HG03039 (cell line): ENCODE results near the gene ARMH1.

Experiments used
- ATAC-seq: cut with Tn5 transposase; IDR thresholded peaks from one replicate; pipeline ENCODE4 v1.9.1; 2021; ENCODE audit warnings: mild to moderate bottlenecking, moderate library complexity; ENCODE audit not compliant: unreplicated experiment

Gene ARMH1

DNA sequence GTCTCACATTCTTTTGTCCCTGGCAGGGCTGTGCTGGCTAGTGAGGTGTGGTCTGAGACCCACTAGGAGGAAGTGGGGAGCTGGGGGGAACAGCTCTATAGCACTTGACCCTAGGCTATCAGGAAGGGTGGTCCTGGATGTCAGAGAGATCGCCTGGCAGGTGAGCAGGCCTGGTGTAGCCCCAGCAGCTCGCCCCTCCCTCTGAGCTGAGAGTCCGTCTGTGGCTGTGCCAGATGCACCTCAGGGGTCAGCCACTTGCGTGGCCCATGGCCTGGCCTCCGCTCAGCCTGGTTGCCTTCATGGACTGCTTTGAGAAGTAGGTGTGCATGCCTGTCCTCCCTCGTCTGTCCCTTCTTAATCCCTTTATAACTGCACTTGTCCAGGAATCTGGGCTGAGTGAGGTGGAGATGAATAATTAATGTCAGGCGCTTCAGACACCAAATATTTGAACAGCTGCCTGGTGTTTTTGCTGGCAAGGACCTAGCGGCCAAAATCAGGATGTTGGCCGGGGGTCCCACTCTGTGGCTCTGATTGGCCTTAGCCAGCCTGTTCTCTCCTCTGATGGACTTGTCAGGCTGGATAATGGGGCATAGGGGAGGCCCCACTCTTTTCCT is 30.7 kb upstream of the ARMH1 start:
- ATAC-seq = no peak

DNA sequence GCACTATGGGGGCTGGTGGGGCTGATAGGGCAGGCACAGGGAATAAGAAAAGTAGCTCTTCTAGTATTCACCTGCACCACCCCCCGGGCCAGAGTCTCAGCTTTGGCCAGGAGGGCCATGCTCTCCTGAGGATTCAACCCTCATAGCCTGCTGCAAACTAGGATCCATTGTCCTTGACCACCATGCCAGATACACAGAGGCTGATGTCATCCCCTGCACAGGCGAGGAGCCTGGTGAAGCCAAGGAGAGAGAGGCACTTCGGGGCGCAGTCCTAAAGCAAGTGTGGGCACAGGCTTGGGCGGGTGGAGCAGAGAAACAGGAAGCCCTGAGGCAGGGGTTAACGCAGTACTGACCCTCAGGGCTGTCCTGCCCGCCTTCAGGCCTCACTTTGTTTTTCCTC is 29.7 kb upstream of the ARMH1 start:
- no peak for ATAC-seq

DNA sequence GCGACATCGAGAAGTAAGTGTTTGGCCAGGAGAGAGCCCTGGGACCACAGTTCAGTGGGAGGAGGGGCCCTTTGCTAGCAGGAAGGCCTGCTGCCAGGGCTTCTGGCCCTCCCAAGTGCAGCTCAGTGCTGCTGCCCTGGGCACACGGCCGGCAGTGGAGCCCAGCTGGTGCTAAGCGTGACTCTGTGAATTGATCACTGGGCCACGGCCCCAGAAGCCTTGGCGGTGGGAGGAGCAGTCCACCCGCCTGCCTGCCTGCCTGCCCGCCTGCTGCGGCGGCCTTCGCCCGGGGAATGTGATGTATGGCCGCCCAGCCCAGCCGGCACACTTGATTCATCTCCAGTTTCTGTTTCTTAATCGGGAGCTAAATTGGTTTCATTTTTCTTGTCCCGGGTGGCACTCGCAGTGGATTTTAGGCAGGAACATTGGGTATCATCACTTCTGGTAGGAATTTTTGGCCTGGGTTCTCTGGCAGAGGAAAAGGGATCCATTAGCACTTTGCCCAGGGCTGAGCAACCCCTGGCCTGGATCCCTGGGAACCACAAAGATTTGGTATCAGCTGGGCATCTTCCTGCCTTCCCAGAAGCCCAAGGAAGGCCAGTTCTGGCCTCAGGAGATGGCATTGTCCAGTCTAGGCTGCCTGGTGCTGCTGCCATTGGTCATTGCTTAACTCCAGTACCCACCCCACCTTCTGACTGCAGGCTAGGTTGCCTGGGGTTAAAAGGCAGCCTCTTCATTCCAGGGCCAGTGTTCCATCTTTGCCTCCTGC is 28.9 kb upstream of the ARMH1 start:
- ATAC-seq = no peak

DNA sequence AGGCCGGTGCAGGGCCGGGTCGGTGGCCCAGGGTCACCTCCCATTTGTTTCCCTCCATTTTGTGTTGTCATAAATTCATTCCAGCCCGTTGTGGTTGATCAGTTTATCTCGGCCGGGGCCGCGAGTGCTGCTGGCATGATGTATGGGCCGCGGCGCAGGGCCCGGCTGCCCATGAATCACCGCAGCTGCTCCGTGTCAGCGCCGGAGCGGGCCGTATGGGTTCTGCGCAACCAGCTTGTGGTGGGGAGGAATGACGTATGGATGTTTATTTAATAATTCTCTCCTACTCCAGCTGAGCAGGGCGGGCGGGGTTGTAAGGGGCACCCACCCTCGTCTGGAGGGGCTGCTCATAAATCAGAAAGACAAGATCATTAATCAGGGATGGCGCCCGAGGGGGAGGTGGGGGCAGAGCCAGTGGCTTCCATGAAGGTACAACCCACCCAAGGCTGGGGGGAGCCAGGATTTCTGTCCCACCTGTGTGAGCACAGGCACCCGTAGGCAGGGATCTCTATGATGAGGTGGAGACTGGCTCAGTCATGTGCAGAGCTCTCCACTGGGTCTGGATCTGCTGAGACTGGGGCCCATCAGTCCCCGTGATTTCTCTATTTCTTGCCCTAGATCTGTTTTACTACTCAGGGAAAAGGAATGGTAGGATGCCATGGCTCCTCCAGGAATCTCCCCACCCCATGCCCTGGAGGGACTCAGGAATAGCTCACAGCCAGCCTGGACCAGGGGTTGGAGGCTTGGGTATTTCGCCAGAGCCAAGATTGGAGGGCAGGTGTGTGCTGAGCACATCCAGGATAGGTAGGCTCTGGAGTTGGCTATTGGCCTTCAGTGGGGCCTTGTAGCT is 28.0 kb upstream of the ARMH1 start:
- ATAC-seq = no peak

DNA sequence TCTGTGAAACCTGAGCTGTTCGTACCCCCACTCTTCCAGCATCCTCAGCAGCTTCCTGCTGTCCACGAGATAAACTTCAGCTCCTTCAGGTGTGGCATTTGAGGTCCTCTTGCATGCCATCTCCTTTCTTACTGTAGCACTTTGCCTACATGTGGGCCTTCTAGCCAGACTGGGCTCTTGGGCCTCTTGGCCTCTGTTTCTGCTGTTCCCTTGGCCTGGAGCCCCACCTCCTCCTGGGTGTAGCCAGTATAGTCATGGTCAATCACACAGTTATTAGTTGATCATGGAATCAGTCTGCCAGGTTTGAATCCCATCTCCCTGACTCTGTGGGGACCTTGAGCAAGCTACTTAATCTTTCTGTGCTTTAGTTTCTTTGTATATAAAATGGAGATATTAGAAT is 26.6 kb upstream of the ARMH1 start:
- ATAC-seq = no peak

DNA sequence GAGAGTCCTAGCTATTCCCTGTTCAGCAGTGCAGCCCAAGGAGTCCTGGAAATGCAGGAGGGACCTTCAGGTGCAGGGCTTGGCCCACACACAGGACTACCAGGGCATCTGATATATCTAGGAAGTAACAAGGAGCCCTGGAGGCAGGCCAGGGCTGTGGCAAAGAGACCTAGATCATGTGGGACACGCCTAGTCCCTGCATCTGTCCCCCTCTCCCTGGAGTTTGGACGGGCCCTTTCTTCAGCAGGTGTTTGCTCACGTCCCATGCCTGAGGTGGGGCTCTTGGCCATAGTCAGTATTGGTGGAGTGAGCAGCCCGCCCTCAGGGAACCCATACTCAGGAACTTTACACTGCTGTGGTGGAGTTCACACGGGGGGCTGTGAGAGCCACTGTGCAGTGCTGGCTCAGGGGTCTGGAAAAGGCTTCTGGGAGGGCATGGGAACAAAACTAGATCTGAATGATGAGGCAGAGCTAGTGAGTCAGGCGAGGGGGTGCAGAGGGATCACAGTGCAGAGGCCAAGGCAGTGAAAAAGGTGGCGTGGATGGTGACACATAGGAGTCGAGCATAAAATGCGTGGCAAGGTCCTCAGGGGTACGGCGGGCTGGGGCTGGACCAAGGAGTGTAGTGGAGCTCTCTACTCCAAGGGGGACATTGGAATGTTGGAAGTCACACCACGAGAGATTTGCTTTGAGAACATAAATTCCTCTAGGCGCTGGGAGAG is 25.8 kb upstream of the ARMH1 start:
- no peak for ATAC-seq

DNA sequence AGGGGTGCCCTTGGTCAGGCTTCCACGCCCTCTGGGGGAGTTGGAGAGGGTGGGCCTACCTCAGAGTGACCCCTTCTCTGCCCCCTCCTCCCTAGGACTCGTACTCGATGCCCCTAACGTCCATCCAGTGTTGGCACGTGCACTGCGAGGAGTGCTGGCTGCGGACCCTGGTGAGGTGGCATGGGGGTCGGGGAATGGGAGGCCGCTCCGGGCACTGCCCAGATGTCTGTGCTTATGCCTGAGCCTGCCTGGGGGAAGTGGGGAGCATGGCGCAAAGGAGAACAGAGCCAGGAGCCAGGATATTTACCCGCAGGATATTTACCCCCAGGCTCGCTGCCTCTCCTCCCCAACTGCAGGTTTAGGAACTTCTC is 24.7 kb upstream of the ARMH1 start:
- ATAC-seq = no peak

DNA sequence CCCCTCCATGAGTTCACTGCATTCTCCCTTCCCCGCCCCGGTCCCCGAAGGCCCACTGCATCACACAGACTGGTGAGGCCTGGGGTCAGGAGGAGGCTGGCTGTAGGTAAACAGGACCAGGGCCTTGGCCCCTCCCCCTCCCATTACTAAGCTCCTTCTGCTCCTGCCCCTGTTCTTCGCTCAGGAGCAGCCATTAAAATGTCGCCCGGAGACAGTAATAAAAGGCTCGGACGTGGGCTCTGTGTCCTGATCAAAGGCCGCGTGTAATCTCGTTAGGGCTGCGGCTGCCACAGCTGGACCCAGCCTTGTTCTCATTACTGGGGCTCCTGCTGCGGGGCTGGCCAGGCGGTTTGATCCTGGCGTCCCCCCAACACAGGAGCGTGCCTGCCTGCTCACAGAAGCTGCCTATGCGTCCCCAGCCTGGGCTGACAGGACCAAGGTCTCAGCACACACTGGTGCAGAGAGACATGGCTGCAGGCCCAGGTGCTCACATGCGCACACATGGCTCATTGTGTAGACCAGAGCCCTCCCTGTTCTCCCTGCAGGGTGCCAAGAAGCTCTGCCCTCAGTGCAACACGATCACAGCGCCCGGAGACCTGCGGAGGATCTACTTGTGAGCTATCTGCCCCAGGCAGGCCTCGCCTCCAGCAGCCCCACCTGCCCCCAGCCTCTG is 24.2 kb upstream of the ARMH1 start:
- no peak for ATAC-seq

DNA sequence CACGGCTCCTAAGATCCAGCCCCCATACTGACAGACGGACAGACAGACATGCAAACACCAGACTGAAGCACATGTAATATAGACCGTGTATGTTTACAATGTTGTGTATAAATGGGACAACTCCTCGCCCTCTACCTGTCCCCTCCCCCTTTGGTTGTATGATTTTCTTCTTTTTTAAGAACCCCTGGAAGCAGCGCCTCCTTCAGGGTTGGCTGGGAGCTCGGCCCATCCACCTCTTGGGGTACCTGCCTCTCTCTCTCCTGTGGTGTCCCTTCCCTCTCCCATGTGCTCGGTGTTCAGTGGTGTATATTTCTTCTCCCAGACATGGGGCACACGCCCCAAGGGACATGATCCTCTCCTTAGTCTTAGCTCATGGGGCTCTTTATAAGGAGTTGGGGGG is 23.4 kb upstream of the ARMH1 start:
- ATAC-seq = no peak

DNA sequence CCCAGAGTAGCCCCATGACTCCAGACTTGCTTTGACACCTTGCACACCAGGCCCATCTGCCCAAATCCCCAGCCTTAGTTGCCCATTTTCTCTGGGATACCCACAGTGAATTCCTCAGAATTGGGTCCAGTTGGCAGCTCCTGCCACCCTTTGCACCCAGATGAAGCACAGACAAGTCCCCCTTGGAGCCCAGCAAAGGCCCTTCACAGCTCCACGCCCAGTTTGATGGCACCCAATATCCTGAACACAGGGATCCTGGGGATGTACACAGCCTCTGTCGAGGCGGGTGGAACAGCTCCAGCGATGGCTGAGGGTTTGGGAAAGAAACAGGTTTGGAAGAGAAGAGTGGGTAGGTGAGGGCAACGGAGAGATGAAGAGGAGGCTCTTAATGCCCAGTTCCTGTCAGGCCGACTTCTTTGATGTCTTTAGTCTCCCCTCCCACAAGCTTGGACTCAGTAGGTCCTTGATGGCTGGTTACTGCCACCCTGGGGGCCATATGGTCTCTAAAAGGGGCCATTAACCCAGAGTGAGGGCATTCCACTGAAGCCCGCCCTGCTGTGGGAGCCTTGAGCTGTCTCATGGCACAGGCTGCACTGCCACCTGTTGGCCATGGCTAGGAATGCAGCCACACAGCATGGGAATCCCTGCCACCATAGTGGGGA is 21.9 kb upstream of the ARMH1 start:
- no peak for ATAC-seq

DNA sequence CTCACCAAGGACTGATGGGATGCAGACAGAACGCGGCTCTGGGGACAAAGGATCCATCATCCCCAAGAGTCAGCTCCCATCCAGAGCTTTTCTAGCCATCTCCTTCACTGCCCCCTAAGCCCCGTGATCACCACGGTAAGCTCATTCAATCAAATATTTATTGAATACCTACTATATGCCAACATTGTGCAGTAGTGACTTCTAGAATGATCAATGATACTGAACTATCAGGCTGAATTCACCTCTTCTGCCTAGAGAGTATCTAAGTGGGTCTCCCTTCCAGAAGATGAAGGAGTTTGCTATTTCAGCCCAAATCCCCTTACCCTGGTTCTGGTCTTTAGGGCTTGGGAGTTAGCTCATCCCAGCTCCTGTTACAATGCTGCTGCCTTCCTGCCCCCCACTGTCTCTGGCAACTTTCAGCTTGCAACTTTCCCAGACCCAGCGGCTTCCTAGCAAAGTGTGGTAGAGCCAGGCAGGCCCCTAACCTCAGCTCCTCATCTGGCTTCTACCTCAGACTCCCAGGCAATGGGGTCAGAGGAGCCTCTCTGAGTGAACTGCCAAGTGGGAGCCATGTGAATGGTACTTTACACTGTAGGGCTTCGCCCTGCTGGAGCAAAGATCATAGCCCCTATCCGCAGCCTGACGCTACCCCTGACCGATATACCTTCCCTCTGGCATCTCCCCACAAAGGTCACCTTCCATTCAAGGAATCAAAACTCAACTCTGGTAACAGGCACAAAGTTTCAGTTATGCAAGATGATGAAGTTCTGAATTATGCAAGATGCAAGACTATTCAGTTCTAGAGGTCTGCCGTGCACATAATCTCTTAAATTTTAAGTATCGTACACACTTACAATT is 21.2 kb upstream of the ARMH1 start:
- ATAC-seq = no peak

DNA sequence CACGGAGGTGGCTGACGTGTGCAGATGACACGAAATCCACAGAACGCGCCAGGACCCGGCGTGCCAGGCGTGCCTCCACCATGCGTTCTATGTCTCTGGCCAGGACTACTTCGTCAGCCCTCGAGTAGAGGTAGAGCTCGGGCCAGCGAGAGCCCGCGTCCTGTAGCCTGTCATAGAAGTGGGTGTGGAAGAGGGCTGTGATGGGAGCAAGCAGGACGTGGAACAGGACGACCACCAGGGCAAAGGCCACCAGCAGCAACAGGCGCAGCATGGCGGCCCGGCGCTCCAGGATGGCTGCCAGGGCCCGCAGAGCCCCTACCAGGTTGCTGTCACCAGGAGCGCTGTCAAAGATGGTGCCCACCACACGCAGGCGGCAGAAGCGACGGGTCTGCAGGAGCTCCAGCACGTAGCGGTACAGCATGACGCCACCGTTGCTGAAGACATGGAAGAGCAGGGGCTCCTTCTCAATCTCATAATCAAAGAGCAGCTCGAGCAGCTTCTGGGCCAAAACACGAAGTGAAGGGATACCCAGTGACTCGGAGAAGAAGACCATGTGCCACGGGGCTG is 19.8 kb upstream of the ARMH1 start:
- no peak for ATAC-seq

DNA sequence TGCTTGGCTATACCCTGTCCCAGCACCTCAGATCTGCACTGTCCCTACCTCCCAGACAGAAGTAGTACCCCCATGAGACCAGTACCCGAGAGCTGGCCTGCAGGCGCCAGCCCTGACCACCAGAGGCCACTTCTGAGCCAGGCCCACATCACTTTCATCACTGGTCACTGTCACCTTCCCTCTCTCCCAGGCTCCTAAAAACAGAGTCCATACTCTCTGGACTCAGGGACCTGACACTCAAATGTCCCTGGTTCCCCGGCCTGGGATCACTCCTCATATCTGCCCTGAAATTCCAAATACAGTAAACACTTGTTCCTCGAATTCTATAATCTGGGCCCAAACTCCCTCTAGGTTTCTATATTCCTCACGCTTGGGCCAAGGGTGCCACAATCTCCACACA is 18.9 kb upstream of the ARMH1 start:
- ATAC-seq = no peak

DNA sequence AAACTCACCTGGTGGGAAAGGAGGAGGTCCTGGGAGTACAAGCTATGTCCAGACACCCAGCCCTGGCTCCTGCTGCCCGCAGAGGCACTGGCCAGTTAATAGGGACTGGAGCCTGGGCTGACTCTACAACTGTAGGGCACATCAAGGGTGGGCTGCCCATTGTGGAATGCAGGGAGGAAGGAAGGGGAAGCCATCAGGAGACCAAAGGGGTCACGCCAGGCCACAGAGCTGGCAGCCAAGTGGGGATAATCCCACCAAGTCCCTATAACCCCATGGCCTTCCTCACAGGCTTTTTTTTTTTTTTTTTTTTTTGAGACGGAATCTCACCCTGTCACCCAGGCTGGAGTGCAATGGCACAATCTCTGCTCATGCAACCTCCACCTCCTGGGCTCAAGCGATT is 14.9 kb upstream of the ARMH1 start:
- no peak for ATAC-seq

DNA sequence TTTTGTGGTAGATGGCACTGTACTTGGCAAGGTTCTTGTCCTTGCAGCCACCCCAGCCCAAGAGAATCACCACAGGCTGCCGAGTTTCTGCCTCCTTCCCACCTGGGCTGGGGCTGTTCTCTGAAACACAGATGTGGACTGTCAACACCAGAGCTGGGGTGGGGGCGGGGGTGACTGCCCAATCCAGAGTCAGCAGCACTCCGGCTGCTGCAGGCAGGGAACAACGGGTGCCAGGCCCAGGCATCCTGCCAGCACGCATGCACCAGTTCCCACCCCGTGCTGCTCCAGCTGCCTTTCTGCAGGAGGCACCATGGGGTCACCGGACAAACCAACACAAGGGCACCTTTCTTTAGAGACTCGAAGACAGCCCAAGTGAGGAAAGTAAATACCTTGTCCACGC is 14.3 kb upstream of the ARMH1 start:
- no peak for ATAC-seq

DNA sequence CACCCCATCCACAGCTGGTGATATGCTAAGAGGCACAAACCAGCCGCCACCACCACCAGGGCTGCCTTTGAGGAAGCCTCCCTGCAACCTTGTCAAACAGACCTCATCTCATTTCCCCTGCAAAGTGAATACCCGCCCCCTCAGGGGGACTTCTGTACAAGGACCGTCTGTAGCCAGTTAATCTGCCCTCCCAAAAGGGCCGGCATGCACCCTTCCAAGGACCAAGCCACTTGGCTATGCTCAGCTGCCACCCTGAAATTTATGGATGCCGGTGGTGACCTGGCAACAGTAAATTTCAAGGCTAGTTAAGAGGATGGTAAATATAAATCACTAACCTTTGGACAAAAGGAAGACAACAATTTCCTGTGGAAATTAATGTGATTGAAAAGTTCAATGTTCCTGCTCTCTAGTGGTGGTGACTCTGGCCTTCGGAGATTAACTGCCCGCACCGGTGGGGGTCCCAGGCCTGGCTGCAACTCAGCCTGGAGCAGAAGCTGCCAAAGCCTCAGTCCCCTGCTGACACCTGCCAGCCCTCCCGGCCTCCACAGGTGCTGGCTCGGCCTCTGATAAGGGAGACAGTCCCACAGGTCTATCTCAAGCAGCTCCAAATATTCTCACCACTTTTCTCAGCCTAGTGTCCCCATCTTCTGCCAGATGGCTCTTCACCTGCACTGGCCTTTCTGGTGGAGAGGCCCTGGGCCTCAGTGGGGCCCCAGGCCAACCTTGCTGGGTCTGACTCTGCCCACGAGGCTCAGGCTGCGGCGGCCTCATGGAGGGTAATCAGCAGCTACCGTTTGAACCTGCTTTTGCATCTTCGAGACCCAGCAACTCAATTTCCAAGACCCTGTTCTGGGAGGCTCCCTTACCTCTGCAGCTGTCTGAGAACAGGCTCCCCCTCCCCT is 12.5 kb upstream of the ARMH1 start:
- no peak for ATAC-seq

DNA sequence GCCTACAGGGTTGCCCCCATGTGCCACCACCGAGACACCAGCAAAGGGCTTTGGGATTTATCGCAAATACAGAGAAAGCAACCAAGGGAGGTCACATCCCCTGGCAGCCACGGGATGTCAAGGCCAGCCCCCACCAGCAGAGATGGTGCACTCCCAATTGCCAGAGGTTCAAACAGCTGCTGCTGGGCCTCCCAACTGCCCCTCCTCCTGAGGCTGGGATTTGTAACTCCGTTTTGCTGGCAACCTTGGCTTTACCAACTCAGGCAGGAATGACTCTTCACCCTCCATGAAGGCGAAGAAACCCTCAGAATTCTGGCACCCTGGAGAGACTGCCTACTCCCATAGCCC is 11.9 kb upstream of the ARMH1 start:
- ATAC-seq = no peak

DNA sequence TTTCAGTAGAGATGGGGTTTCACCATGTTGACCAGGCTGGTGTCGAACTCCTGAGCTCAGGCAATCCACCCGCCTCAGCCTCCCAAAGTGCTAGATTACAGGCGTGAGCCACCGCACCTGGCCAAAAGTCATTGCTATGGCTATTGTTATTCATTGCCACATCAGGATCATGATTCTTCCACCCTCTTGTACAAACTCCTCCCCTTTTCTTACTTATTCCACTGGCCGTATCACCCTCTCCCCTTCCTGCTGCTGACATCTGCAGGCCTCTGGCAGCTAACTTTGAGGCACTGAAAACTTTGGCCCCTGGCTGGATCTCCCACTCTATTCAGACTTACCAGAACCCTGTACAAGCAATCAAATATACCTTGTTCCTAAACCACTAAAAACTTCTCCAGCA is 11.1 kb upstream of the ARMH1 start:
- ATAC-seq = no peak
